CD14-positive monocyte (primary cell): Measurements from ENCODE around the gene OBSCN. TPM values are rescaled to one million over a fixed set of nuclear protein-coding genes. Genes with fewer than 3 reads are reported as not detected.

Experiments
- DNase-seq, 3 donors: peaks; one replicate each; pipeline ENCODE4 v3.0.0-alpha.2; 2011 to 2022
- H2AFZ ChIP-seq: 2 replicates; pipeline ENCODE4 v1.6.0; 2012; ENCODE audit warnings: mild to moderate bottlenecking, low read depth, low read length, inconsistent platforms; ENCODE audit not compliant: insufficient read depth, poor library complexity, severe bottlenecking
- H3K27ac ChIP-seq, 2 donors: 1 replicate in 1 of 2; 2 replicates in 1 of 2; pipeline ENCODE4 v1.5.1; 2012 to 2013; ENCODE audit warnings: low read length in 2 of 2, control low read depth in 1 of 2, inconsistent platforms in 1 of 2, low read depth in 1 of 2, mild to moderate bottlenecking in 1 of 2
- H3K27me3 ChIP-seq, 2 donors: one replicate each; pipeline versions ENCODE4 v1.6.0 to v1.6.1; 2011 to 2013; ENCODE audit warnings: low read length in 2 of 2; ENCODE audit not compliant: control insufficient read depth in 2 of 2, insufficient read depth in 2 of 2
- H3K36me3 ChIP-seq, 2 donors: replicated peaks in 1 of 2; 1 replicate in 1 of 2; 2 replicates in 1 of 2; pipeline versions ENCODE4 v1.5.1 to v1.6.1; 2012 to 2013; ENCODE audit warnings: low read length in 2 of 2, control low read depth in 1 of 2, inconsistent platforms in 1 of 2, mild to moderate bottlenecking in 1 of 2; ENCODE audit not compliant: insufficient read depth in 2 of 2, control insufficient read depth in 1 of 2
- H3K4me1 ChIP-seq, 2 donors: 1 replicate in 1 of 2; 2 replicates in 1 of 2; pipeline versions ENCODE4 v1.5.1 to v1.6.1; 2012 to 2013; ENCODE audit warnings: low read length in 2 of 2, control low read depth in 1 of 2, inconsistent platforms in 1 of 2, mild to moderate bottlenecking in 1 of 2, moderate library complexity in 1 of 2; ENCODE audit not compliant: insufficient read depth in 2 of 2, control insufficient read depth in 1 of 2
- H3K4me2 ChIP-seq: replicated peaks from 2 replicates; pipeline ENCODE3; 2012; ENCODE audit warnings: low read length, moderate library complexity, mild to moderate bottlenecking; ENCODE audit not compliant: poor library complexity, severe bottlenecking; ENCODE audit errors: extremely low read depth
- H3K4me3 ChIP-seq, 3 experiments: fragments of 200-600 bp in 1 of 3; sonication (generic) in 1 of 3; replicated peaks in 1 of 3; 1 replicate in 2 of 3; 2 replicates in 1 of 3; pipeline ENCODE4 v1.5.1; 2011 to 2013; ENCODE audit warnings: low read length in 3 of 3, mild to moderate bottlenecking in 3 of 3, control low read depth in 2 of 3, low read depth in 2 of 3, inconsistent platforms in 1 of 3, moderate library complexity in 1 of 3
- H3K79me2 ChIP-seq: 2 replicates; pipeline ENCODE4 v1.6.0; 2012; ENCODE audit warnings: mild to moderate bottlenecking, control low read depth, inconsistent platforms, low read length, moderate library complexity; ENCODE audit not compliant: insufficient read depth
- H3K9ac ChIP-seq: 2 replicates; pipeline ENCODE4 v1.6.0; 2017; ENCODE audit warnings: low read length, mild to moderate bottlenecking; ENCODE audit not compliant: insufficient read depth, poor library complexity, severe bottlenecking
- H3K9me3 ChIP-seq, 2 donors: replicated peaks in 1 of 2; 1 replicate in 1 of 2; 2 replicates in 1 of 2; pipeline versions ENCODE4 v1.5.1 to v1.6.1; 2012 to 2013; ENCODE audit warnings: low read length in 2 of 2, control low read depth in 1 of 2; ENCODE audit not compliant: control insufficient read depth in 1 of 2, insufficient read depth in 1 of 2
- H4K20me1 ChIP-seq: 2 replicates; pipeline ENCODE4 v1.6.0; 2012; ENCODE audit warnings: mild to moderate bottlenecking, low read length, control low read depth, moderate library complexity; ENCODE audit not compliant: insufficient read depth
- H3K27ac Mint-ChIP-seq, 7 donors: one replicate each; pipeline ENCODE4 v1.8.0; 2020; ENCODE audit warnings: mild to moderate bottlenecking in 7 of 7, mixed read lengths in 7 of 7, moderate library complexity in 6 of 7, inconsistent platforms in 2 of 7
- H3K27me3 Mint-ChIP-seq, 3 donors: one replicate each; pipeline ENCODE4 v1.8.0; 2021 to 2022; ENCODE audit warnings: low read depth in 3 of 3, mild to moderate bottlenecking in 3 of 3, mixed read lengths in 3 of 3, moderate library complexity in 3 of 3, inconsistent platforms in 1 of 3
- H3K36me3 Mint-ChIP-seq, 2 donors: one replicate each; pipeline ENCODE4 v1.8.0; 2020; ENCODE audit warnings: mixed read lengths in 2 of 2, inconsistent platforms in 1 of 2, mild to moderate bottlenecking in 1 of 2
- H3K4me1 Mint-ChIP-seq: one replicate; pipeline ENCODE4 v1.8.0; 2020; ENCODE audit warnings: mild to moderate bottlenecking, mixed read lengths
- H3K4me3 Mint-ChIP-seq, 2 donors: one replicate each; pipeline ENCODE4 v1.8.0; 2020; ENCODE audit warnings: mild to moderate bottlenecking in 2 of 2, mixed read lengths in 2 of 2, moderate library complexity in 1 of 2
- H3K9me3 Mint-ChIP-seq, 7 donors: one replicate each; pipeline ENCODE4 v1.8.0; 2020 to 2022; ENCODE audit warnings: mixed read lengths in 7 of 7, mild to moderate bottlenecking in 6 of 7, moderate library complexity in 6 of 7, inconsistent platforms in 2 of 7
- WGBS: methylation state at CpG from one replicate; pipeline ENCODE4 v1.1.5; 2013; ENCODE audit warnings: missing lambda C conversion rate; ENCODE audit not compliant: insufficient coverage; 5-methylcytosine and 5-hydroxymethylcytosine counted together
- intact Hi-C, 2 donors: fragments of 100-400 bp; cut with micrococcal nuclease; formaldehyde crosslinking; loops; one replicate each; pipeline versions ENCODE4 v1.15.0 to v1.15.1; 2023
- polyA plus RNA-seq, 3 donors: library from polyadenylated mRNA; depleted of rRNA in 1 of 3; unstranded in 2 of 3; stranded (reverse) in 1 of 3; fragments of 300-500 nt in 2 of 3; fragments of >200 nt in 1 of 3; fragmentation: Illumina TruSeq in 2 of 3; gene quantifications; 1 replicate in 2 of 3; 2 replicates in 1 of 3; pipeline ENCODE4 v1.2.3, GENCODE V29; 2012 to 2021
- TF ChIP-seq, protein P1 (sequence below): fragments of 200-600 bp; IDR thresholded peaks from one replicate; pipeline ENCODE4 v1.8.0; 2022; ENCODE audit warnings: antibody characterized with exemption, mild to moderate bottlenecking

OBSCN gene
- polyA plus RNA-seq, 3 donors, result 0.57 to 1.5 (median 0.76) TPM

GRCh38 chr1:228289239-228289849 is 81.5 kb downstream of the OBSCN start:
- no peak for DNase-seq
- Histone ChIP-seq H3K9ac (no peak overlapping the region), H3K4me1 (no peaks in the 10 kb centered on the region), H2AFZ (no peak overlapping the region), H3K27ac (no peak overlapping the region), H3K4me3 (no peak overlapping the region), H4K20me1 (no peaks in the 10 kb centered on the region), H3K4me2 (no peak overlapping the region), H3K36me3 (no peaks in the 10 kb centered on the region), H3K79me2 (no peaks in the 10 kb centered on the region), H3K27me3 (no peaks in the 10 kb centered on the region), H3K9me3 (no peaks in the 10 kb centered on the region)
- Mint-ChIP-seq H3K27me3 (peaks cover 0 to 4% (median 0%) of the 10 kb centered on the region in 3 donors), H3K4me1 (no peaks in the 10 kb centered on the region), H3K27ac (no peak overlapping the region), H3K36me3 (no peaks in the 10 kb centered on the region), H3K4me3 (no peak overlapping the region), H3K9me3 (no peaks in the 10 kb centered on the region)
- WGBS, result 88% methylated on average over 11 of the region's 12 CpGs
- intact Hi-C loops, result no loop called here
- TF ChIP-seq, protein P1, sequence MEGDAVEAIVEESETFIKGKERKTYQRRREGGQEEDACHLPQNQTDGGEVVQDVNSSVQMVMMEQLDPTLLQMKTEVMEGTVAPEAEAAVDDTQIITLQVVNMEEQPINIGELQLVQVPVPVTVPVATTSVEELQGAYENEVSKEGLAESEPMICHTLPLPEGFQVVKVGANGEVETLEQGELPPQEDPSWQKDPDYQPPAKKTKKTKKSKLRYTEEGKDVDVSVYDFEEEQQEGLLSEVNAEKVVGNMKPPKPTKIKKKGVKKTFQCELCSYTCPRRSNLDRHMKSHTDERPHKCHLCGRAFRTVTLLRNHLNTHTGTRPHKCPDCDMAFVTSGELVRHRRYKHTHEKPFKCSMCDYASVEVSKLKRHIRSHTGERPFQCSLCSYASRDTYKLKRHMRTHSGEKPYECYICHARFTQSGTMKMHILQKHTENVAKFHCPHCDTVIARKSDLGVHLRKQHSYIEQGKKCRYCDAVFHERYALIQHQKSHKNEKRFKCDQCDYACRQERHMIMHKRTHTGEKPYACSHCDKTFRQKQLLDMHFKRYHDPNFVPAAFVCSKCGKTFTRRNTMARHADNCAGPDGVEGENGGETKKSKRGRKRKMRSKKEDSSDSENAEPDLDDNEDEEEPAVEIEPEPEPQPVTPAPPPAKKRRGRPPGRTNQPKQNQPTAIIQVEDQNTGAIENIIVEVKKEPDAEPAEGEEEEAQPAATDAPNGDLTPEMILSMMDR, result no peak

GRCh38 chr1:228289996-228290881 is 82.4 kb downstream of the OBSCN start:
- Mint-ChIP-seq H3K4me3 (no peak overlapping the region), H3K36me3 (no peaks in the 10 kb centered on the region), H3K27me3 (peaks cover 0 to 4% (median 0%) of the 10 kb centered on the region in 3 donors), H3K4me1 (no peaks in the 10 kb centered on the region), H3K27ac (no peak overlapping the region), H3K9me3 (peaks cover 0 to 1% (median 0%) of the 10 kb centered on the region in 7 donors)
- Histone ChIP-seq H3K9ac (no peak overlapping the region), H3K36me3 (no peaks in the 10 kb centered on the region), H3K27me3 (no peaks in the 10 kb centered on the region), H3K9me3 (no peaks in the 10 kb centered on the region), H2AFZ (no peak overlapping the region), H3K4me1 (no peaks in the 10 kb centered on the region), H4K20me1 (no peaks in the 10 kb centered on the region), H3K27ac (no peak overlapping the region), H3K4me3 (no peak overlapping the region), H3K79me2 (no peaks in the 10 kb centered on the region), H3K4me2 (no peak overlapping the region)
- 93% methylated on average over 18 of the region's 22 CpGs for WGBS
- TF ChIP-seq, protein P1, result no peak
- intact Hi-C loops, result no loop called here
- DNase-seq, result no peak
